Pancreas (tissue), 10 donors: ENCODE results near the gene DGLUCY. TPM values are rescaled to one million over a fixed set of nuclear protein-coding genes. Genes with fewer than 3 reads are reported as not detected.
A peak's percentile ranks its signal among the peaks of the same experiment; 100 is the strongest.

Experiments used
- ATAC-seq, 4 donors: fragments of 200-7000 bp; cut with Tn5 transposase; one replicate each; pipeline versions ENCODE4 v1.8.0 to v1.9.1; 2020; ENCODE audit warnings: mild to moderate bottlenecking in 4 of 4, moderate library complexity in 4 of 4
- DNase-seq, 6 donors: peaks; one replicate each; pipeline ENCODE4 v3.0.0-alpha.2; 2020
- FAIRE-seq: peaks from 2 replicates; lab custom pipeline; 2012; peaks lifted over from hg19 to GRCh38; lab: Jason Lieb, UNC
- H3K27ac ChIP-seq, 4 donors: fragments of 200-600 bp; sonication (generic); 1 replicate in 3 of 4; 2 replicates in 1 of 4; pipeline versions ENCODE4 v1.5.0 to v1.8.0; 2020
- H3K27me3 ChIP-seq, 4 donors: fragments of 200-600 bp; one replicate each; pipeline ENCODE4 v1.8.0; 2021
- H3K36me3 ChIP-seq, 3 donors: fragments of 200-600 bp; sonication (generic) in 1 of 3; one replicate each; pipeline versions ENCODE4 v1.5.0 to v1.8.0; 2020 to 2021
- H3K4me1 ChIP-seq, 3 donors: fragments of 200-600 bp; one replicate each; pipeline ENCODE4 v1.8.0; 2021
- H3K4me3 ChIP-seq, 4 donors: fragments of 200-600 bp; sonication (generic) in 2 of 4; one replicate each; pipeline versions ENCODE4 v1.5.0 to v1.8.0; 2020 to 2021
- H3K9me3 ChIP-seq, 4 donors: fragments of 200-600 bp; one replicate each; pipeline ENCODE4 v1.8.0; 2021
- CTCF ChIP-seq, 4 donors: fragments of 200-600 bp; sonication (generic) in 3 of 4; IDR thresholded peaks; one replicate each; pipeline versions ENCODE4 v1.5.0 to v1.8.0; 2021; ENCODE audit warnings: antibody characterized with exemption in 4 of 4
- WGBS, 2 donors: extraction: QIAGEN DNeasy Blood & Tissue Kit; methylation state at CpG; one replicate each; pipeline ENCODE4 v1.1.7; 2013; 5-methylcytosine and 5-hydroxymethylcytosine counted together
- intact Hi-C, 3 donors: fragments of 100-400 bp; cut with DNase I; formaldehyde crosslinking; loops; one replicate each; pipeline versions ENCODE4 v1.11.1 to v1.14.2; 2022
- polyA plus RNA-seq, 2 donors: library from polyadenylated mRNA; stranded (reverse); fragments of 200-250 nt; gene quantifications; one replicate each; pipeline ENCODE4 v1.2.3, GENCODE V29; 2013
- total RNA-seq, 6 donors: library from RNA; stranded (reverse); fragmentation: NEBNext Ultra II Directional in 4 of 6; extraction: Animal tissue kit (Norgen Biotek cat#: 25700) in 4 of 6; gene quantifications; one replicate each; pipeline versions ENCODE4 v1.2.1 to v1.2.4, GENCODE V29; 2021 to 2023
- donor health status: healthy with polysubstance abuse.
- donor health status: DM: no; HTN: no; CAD: no; lungs with moderate emphysema.
- donor health status: DM: no; HTN: no; CAD: no.
- donor health status: control.
- donor health status: control.
- donor health status: Bipolar disorder and iron deficiency.
- donor health status: DM: yes; HTN: yes; CAD: no.
- donor health status: DM: no; HTN: no; CAD: no.
- donor health status: DM: no; HTN: no; CAD: no.
- donor health status: DM: yes; HTN: yes; CAD: no.

The DGLUCY gene
- total and polyA plus RNA-seq, 8 donors: 11.9 to 43.4 (median 23.1) TPM

GRCh38 chr14:91232603-91233002, 118.7 kb downstream of the DGLUCY start:
- TF ChIP-seq CTCF (IDR thresholded peaks at IDR 0.05): no peak
- H3K4me1 ChIP-seq: no peaks in the 10 kb centered on the region
- H3K27ac ChIP-seq: no peak overlapping the region
- ATAC-seq: peak in 1 of 4 donors; percentile 13
- H3K4me3 ChIP-seq: no peak overlapping the region
- H3K36me3 ChIP-seq: no peaks in the 10 kb centered on the region
- H3K9me3 ChIP-seq: no peaks in the 10 kb centered on the region
- intact Hi-C loops: no loop called here
- no peak for FAIRE-seq
- no peaks in the 10 kb centered on the region for H3K27me3 ChIP-seq
- no peak for DNase-seq
- WGBS, 2 donors: 82 to 86% methylated on average over 2 of the region's 2 CpGs

GRCh38 chr14:91233936-91234790, 120.3 kb downstream of the DGLUCY start:
- FAIRE-seq (no peak), DNase-seq (peak in 1 of 6 donors; percentile 35), ATAC-seq (peak in 2 of 4 donors; percentile 12 to 15)
- H3K27ac ChIP-seq: no peak overlapping the region
- no peaks in the 10 kb centered on the region for H3K27me3 ChIP-seq
- no peaks in the 10 kb centered on the region for H3K36me3 ChIP-seq
- no peaks in the 10 kb centered on the region for H3K4me1 ChIP-seq
- H3K9me3 ChIP-seq: no peaks in the 10 kb centered on the region
- 93% methylated on average over 59 to 63 of the region's 63 CpGs for WGBS, 2 donors
- intact Hi-C loops: no loop called here
- TF ChIP-seq CTCF (IDR thresholded peaks at IDR 0.05): no peak
- no peak overlapping the region for H3K4me3 ChIP-seq

GRCh38 chr14:91234791-91235114, 120.9 kb downstream of the DGLUCY start:
- no peak for DNase-seq
- WGBS, 2 donors: 95% methylated on average over 16 of the region's 16 CpGs
- no peak for TF ChIP-seq CTCF (IDR thresholded peaks at IDR 0.05)
- Histone ChIP-seq H3K4me1 (no peaks in the 10 kb centered on the region), H3K27me3 (no peaks in the 10 kb centered on the region), H3K27ac (no peak overlapping the region), H3K36me3 (no peaks in the 10 kb centered on the region), H3K4me3 (no peak overlapping the region), H3K9me3 (no peaks in the 10 kb centered on the region)
- no peak for FAIRE-seq
- intact Hi-C loops: no loop called here
- no peak for ATAC-seq

DNA sequence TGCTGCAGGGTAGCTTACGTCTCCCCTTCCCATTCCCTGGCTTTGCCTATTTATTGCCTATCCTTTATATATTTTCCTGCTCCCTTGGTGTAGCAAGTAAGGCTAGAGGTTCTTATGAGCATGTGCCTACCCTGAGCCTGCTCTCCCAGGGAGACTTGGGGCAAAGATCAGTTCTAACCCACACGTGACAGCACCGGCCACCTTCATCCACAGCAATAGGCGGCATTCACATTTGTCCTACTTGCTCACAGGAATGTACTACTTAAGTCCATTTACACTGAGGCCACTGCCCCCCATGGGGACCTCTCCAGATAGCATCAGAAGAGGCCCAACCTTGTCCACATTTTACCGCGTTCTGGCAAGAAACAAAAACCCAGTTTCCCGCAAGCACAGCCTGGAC, 122.0 kb downstream of the DGLUCY start:
- WGBS, 2 donors: 88 to 89% methylated on average over 7 of the region's 7 CpGs
- Histone ChIP-seq H3K27me3 (no peaks in the 10 kb centered on the region), H3K9me3 (no peaks in the 10 kb centered on the region), H3K36me3 (no peaks in the 10 kb centered on the region), H3K4me3 (no peak overlapping the region), H3K4me1 (no peaks in the 10 kb centered on the region), H3K27ac (no peak overlapping the region)
- no peak for ATAC-seq
- TF ChIP-seq CTCF (IDR thresholded peaks at IDR 0.05): no peak
- DNase-seq: no peak
- intact Hi-C loops: no loop called here
- FAIRE-seq: no peak

DNA sequence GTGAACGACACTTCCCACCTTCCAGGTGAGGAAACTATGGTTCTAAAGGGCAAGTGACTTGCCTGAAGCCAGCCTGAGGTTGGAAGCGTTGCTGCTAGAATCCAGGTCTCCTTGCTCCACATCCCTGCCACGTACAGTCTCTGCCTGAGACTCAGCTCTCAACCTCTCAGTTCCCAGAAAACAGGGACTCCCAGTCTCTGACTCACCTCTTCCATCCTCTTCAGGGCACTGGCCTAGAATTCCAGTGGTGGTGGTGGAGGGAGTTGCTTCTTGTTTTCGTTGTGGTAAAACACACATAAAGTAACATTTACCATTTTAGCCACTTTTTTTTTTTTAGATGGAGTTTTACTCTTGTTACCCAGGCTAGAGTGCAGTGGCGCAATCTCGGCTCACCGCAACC, 123.3 kb downstream of the DGLUCY start:
- Histone ChIP-seq H3K27ac (no peak overlapping the region), H3K9me3 (no peaks in the 10 kb centered on the region), H3K36me3 (no peaks in the 10 kb centered on the region), H3K27me3 (no peaks in the 10 kb centered on the region), H3K4me1 (no peaks in the 10 kb centered on the region), H3K4me3 (no peak overlapping the region)
- intact Hi-C loops: no loop called here
- ATAC-seq: no peak
- no peak for FAIRE-seq
- whole genome bisulfite sequencing, 2 donors: 82 to 84% methylated on average over 7 of the region's 7 CpGs
- no peak for TF ChIP-seq CTCF (IDR thresholded peaks at IDR 0.05)
- DNase-seq: no peak
